Measurements from ENCODE around the gene NLRC5. TPM values are rescaled to one million over a fixed set of nuclear protein-coding genes. Genes with fewer than 3 reads are reported as not detected.
"Not testable (repeated sequence)": the region's sequence is repeated elsewhere in the genome, so short reads cannot be mapped to it uniquely, and the experiment has no call there.

Gene NLRC5
- total and polyA plus RNA-seq, 4 donors = 23.9 to 46.4 (median 31.1) TPM

- Histone ChIP-seq H3K27ac (ENCODE audit: low read depth in 1 of 2, low read length in 1 of 2) (peak overlapping the region in 1 of 2 donors; percentile 66), H3K4me3 (no peak overlapping the region), H3K4me1 (ENCODE audit: control insufficient read depth in 5 of 5, insufficient read depth in 5 of 5, low read length in 5 of 5) (peaks cover 0 to 20% (median 0%) of the 10 kb centered on the region in 5 donors), H3K9me3 (ENCODE audit: control insufficient read depth in 4 of 4, insufficient read depth in 3 of 4, low read length in 3 of 4) (no peaks in the 10 kb centered on the region), H3K36me3 (ENCODE audit: control insufficient read depth in 4 of 4, insufficient read depth in 4 of 4, low read length in 4 of 4) (peaks cover 0 to 2% (median 0%) of the 10 kb centered on the region in 4 donors), H3K9ac (ENCODE audit: insufficient read depth in 1 of 2, low read length in 2 of 2) (no peak overlapping the region), H3K27me3 (ENCODE audit: control insufficient read depth in 3 of 3, insufficient read depth in 3 of 3, low read length in 2 of 3) (no peaks in the 10 kb centered on the region)
- DNase-seq (peak in 1 of 3 donors; percentile 13), ATAC-seq (ENCODE audit: insufficient read depth, low FRiP score) (no peak)
- 88 to 100% methylated on average over 2 of the region's 2 CpGs for WGBS, 2 donors
- no peak for TF ChIP-seq CTCF (IDR thresholded peaks at IDR 0.05; ENCODE audit: control extremely low read depth, extremely low read depth)
Measured at GRCh38 chr16:57106767-57107166, 117.4 kb downstream of the NLRC5 start.

- DNase-seq (no peak), ATAC-seq (ENCODE audit: insufficient read depth, low FRiP score) (no peak)
- no peaks in the 10 kb centered on the region for H3K27me3 ChIP-seq (ENCODE audit: control insufficient read depth in 3 of 3, insufficient read depth in 3 of 3, low read length in 2 of 3)
- no peak overlapping the region for H3K4me3 ChIP-seq
- H3K9me3 ChIP-seq (ENCODE audit: control insufficient read depth in 4 of 4, insufficient read depth in 3 of 4, low read length in 3 of 4) = no peaks in the 10 kb centered on the region
- H3K27ac ChIP-seq (ENCODE audit: low read depth in 1 of 2, low read length in 1 of 2) = no peak overlapping the region
- H3K36me3 ChIP-seq (ENCODE audit: control insufficient read depth in 4 of 4, insufficient read depth in 4 of 4, low read length in 4 of 4) = peaks cover 0 to 2% (median 0%) of the 10 kb centered on the region in 4 donors
- TF ChIP-seq CTCF (IDR thresholded peaks at IDR 0.05; ENCODE audit: control extremely low read depth, extremely low read depth) = no peak
- peaks cover 0 to 20% (median 0%) of the 10 kb centered on the region in 5 donors for H3K4me1 ChIP-seq (ENCODE audit: control insufficient read depth in 5 of 5, insufficient read depth in 5 of 5, low read length in 5 of 5)
- no peak overlapping the region for H3K9ac ChIP-seq (ENCODE audit: insufficient read depth in 1 of 2, low read length in 2 of 2)
- WGBS, 2 donors = 71 to 75% methylated on average over 9 of the region's 9 CpGs
Measured at GRCh38 chr16:57107321-57107922, 118.1 kb downstream of the NLRC5 start.

GRCh38 chr16:57108432-57108831 is 119.1 kb downstream of the NLRC5 start:
- Histone ChIP-seq H3K4me3 (no peak overlapping the region), H3K27ac (ENCODE audit: low read depth in 1 of 2, low read length in 1 of 2) (no peak overlapping the region), H3K9ac (ENCODE audit: insufficient read depth in 1 of 2, low read length in 2 of 2) (no peak overlapping the region), H3K4me1 (ENCODE audit: control insufficient read depth in 5 of 5, insufficient read depth in 5 of 5, low read length in 5 of 5) (peaks cover 0 to 22% (median 0%) of the 10 kb centered on the region in 5 donors), H3K36me3 (ENCODE audit: control insufficient read depth in 4 of 4, insufficient read depth in 4 of 4, low read length in 4 of 4) (peaks cover 0 to 4% (median under 1%) of the 10 kb centered on the region in 4 donors), H3K9me3 (ENCODE audit: control insufficient read depth in 4 of 4, insufficient read depth in 3 of 4, low read length in 3 of 4) (no peaks in the 10 kb centered on the region), H3K27me3 (ENCODE audit: control insufficient read depth in 3 of 3, insufficient read depth in 3 of 3, low read length in 2 of 3) (no peaks in the 10 kb centered on the region)
- no peak for TF ChIP-seq CTCF (IDR thresholded peaks at IDR 0.05; ENCODE audit: control extremely low read depth, extremely low read depth)
- WGBS, 2 donors = 23 to 45% methylated on average over 1 of the region's 1 CpG
- DNase-seq = no peak
- no peak for ATAC-seq (ENCODE audit: insufficient read depth, low FRiP score)

- not testable (repeated sequence) for H3K9me3 ChIP-seq (ENCODE audit: control insufficient read depth in 4 of 4, insufficient read depth in 3 of 4, low read length in 3 of 4); DNase-seq
Measured at GRCh38 chr16:57109259-57110105, 120.1 kb downstream of the NLRC5 start.

More at GRCh38 chr16:57109259-57110105, 120.1 kb downstream of the NLRC5 start:
- ATAC-seq (ENCODE audit: insufficient read depth, low FRiP score); H3K36me3 ChIP-seq (ENCODE audit: control insufficient read depth in 4 of 4, insufficient read depth in 4 of 4, low read length in 4 of 4); H3K27ac ChIP-seq (ENCODE audit: low read depth in 1 of 2, low read length in 1 of 2); H3K4me3 ChIP-seq; H3K27me3 ChIP-seq (ENCODE audit: control insufficient read depth in 3 of 3, insufficient read depth in 3 of 3, low read length in 2 of 3); H3K9ac ChIP-seq (ENCODE audit: insufficient read depth in 1 of 2, low read length in 2 of 2): not testable (repeated sequence)
- H3K4me1 ChIP-seq (ENCODE audit: control insufficient read depth in 5 of 5, insufficient read depth in 5 of 5, low read length in 5 of 5) = peaks cover 0 to 19% (median 0%) of the 10 kb centered on the region in 5 donors
- WGBS, 2 donors = 84 to 86% methylated on average over 10 of the region's 10 CpGs

All from lung (tissue), 12 donors.